CD4-positive, alpha-beta T cell treated with Interleukin-15 for 1 hour (primary cell): ENCODE measurements around the gene DDX39B.

Experiments
- DNase-seq: peaks from one replicate; pipeline ENCODE4 v3.0.0-alpha.2; 2020

The DDX39B gene

GRCh38 chr6:31575335-31575901 is 33.6 kb upstream of the DDX39B start, which contains the start of gene TNF:
Gene TNF (plus strand): TSS chr6:31575565. CDS start chr6:31575742, 177 bp downstream.
- peak; percentile 91 for DNase-seq

GRCh38 chr6:31574106-31575061 is 32.6 kb upstream of the DDX39B start:
- DNase-seq: no peak

DNA sequence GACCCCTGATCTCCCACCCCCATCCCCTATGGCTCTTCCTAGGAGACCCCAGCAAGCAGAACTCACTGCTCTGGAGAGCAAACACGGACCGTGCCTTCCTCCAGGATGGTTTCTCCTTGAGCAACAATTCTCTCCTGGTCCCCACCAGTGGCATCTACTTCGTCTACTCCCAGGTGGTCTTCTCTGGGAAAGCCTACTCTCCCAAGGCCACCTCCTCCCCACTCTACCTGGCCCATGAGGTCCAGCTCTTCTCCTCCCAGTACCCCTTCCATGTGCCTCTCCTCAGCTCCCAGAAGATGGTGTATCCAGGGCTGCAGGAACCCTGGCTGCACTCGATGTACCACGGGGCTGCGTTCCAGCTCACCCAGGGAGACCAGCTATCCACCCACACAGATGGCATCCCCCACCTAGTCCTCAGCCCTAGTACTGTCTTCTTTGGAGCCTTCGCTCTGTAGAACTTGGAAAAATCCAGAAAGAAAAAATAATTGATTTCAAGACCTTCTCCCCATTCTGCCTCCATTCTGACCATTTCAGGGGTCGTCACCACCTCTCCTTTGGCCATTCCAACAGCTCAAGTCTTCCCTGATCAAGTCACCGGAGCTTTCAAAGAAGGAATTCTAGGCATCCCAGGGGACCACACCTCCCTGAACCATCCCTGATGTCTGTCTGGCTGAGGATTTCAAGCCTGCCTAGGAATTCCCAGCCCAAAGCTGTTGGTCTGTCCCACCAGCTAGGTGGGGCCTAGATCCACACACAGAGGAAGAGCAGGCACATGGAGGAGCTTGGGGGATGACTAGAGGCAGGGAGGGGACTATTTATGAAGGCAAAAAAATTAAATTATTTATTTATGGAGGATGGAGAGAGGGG is 31.7 kb upstream of the DDX39B start:
- no peak for DNase-seq

GRCh38 chr6:31572041-31572911 is 30.5 kb upstream of the DDX39B start, which contains the start of gene LTA:
Gene LTA (plus strand): TSS chr6:31572289. CDS start chr6:31572743, 454 bp downstream.
- peak; percentile 85 for DNase-seq

- DNase-seq: no peak
Observed at GRCh38 chr6:31569861-31570536, 28.2 kb upstream of the DDX39B start.

- peak; percentile 82 for DNase-seq
Observed at GRCh38 chr6:31568537-31568961, 26.7 kb upstream of the DDX39B start.

DNA sequence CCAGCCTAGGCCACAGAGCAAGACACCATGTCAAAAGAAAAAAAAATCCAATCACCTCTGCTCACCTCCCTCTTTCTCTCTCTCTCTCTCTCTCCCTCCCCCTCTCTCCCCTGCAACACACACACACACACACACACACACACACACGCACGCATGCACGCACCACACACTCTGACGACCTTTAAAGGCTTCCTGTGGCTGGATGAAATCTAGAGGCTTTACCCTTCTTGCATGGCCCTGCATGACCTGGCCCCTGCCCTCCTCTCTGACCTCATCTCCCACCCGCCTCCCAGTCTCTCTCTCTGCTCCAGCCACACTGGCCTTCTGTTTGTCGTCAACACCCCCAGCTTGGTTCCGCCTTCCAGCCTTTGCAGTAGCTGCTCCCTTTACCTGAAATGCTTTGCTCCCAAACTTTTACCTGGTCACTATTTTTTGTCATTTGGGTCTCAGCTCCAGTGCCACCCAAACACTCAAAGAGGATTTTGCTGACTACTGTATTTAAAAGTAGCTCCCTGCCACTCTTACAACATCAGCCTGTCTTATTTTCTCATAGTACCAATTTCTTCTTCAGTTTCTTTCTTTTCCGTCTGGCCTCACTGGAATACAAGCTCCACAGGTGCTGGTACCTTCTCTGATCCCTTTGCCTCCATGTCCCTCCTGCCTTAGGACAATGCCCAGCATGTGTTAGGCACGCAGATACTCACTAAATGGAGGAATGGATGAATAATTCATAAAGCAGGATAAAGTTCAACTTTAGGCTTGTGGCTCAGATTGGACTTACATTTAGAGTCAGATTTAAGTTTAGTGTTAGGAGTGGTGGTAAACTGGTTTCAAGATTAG is 25.9 kb upstream of the DDX39B start:
- peak; percentile 53 for DNase-seq

- DNase-seq: no peak
Observed at GRCh38 chr6:31560697-31561058, 18.9 kb upstream of the DDX39B start.

GRCh38 chr6:31559958-31560696 is 18.3 kb upstream of the DDX39B start:
- peak; percentile 80 for DNase-seq

DNA sequence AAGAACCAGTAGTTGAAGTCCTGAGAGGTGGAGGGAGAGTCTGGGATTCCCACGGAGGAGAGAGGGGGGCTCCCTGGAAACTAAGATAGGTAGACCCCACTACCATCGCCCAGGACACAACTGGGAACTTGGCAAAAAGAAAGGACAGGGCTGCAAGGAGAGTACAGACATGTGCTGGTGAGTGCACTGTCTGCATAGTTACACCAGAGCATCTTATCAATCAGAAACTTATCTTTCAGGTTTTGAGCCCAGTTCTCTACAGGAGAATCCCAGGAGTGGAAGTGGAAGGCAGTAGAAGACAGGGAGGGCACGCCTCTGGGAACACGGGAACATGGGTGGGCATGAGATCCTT is 17.8 kb upstream of the DDX39B start:
- DNase-seq: no peak

- DNase-seq: peak; percentile 85
Observed at GRCh38 chr6:31558631-31559500, 17.1 kb upstream of the DDX39B start.

- no peak for DNase-seq
Observed at GRCh38 chr6:31558318-31558625, 16.5 kb upstream of the DDX39B start.

DNA sequence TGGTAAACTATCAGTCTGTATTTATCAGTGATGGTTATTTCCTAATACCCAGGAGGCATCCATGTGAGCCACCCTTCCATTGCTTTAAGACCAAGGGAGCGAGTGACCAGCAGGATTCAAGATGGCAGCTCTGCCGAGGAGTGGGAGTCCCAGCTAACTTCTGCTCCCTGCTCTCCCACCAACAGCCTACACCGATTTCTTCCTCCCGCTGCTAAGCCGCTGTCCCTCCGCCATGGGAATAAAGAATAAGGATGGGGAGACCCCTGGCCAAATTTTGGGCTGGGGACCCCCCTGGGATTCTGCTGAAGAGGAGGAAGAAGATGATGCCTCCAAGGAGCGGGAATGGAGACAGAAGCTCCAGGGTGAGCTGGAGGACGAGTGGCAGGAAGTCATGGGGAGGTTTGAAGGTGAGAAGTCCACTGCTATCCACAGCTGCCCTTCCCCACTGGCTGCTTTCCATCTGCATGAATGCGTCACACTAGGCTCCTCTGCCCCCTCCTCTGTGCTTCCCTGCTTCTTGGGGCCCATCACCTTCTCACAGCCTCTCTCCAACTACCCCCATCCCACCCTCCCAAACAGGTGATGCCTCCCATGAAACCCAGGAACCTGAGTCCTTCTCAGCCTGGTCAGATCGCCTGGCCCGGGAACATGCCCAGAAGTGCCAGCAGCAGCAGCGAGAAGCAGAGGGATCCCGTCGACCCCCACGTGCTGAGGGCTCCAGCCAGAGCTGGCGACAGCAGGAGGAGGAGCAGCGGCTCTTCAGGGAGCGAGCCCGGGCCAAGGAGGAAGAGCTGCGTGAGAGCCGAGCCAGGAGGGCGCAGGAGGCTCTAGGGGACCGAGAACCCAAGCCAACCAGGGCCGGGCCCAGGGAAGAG is 15.9 kb upstream of the DDX39B start:
- DNase-seq: no peak

DNA sequence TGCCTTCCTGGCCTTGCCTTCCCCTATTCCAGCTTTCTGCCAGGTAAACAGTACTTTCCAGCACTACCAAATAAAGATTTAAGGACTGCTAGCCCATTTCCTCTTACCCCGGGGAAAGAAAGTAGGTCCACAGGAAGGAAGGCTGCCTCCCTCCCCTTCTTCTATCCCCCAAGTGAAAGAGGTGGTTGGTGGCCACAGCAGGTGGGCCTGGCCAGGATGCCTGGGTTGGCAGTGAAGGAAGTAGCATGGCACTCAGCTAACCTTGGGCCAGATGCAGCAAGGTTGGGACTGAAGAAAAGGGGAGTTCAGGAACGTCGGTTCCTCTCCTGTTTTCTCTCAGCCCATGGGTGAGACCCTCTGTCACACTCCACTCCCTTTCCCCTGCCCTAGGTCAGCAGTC is 14.5 kb upstream of the DDX39B start:
- no peak for DNase-seq

DNA sequence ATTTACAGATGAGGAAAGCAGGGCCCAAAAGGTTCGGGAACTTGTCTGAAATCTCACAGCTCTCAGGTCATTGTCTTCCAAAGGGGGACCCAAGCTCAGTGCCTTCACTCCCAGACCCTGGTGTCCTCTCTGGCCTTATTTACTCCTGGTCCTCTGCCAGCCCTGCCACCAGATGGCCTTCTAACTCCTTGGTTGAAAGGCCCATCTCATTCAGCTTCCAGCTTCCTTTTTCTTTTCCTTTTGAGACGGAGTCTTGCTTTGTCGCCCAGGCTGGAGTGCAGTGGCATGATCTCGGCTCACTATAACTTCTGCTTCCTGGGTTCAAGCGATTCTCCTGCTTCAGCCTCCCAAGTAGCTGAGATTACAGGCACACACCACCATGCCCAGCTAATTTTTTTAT is 9.6 kb upstream of the DDX39B start:
- peak; percentile 78 for DNase-seq

DNA sequence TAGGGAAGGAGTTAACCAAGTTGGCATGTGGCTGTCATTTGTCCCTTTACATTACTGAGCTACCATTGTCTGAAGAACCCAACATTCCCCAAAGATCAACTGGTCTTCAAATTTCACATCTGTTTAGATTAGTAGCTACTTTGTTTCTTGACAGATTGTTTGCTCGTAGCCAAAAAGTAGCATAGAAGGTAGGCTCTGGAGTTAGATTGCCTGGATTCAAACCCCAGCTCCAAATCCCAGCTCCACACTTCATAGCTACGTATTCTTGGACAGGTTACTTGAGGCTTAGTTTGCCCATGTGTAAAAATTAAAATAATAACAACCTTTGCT is 6.7 kb upstream of the DDX39B start:
- no peak for DNase-seq

DNA sequence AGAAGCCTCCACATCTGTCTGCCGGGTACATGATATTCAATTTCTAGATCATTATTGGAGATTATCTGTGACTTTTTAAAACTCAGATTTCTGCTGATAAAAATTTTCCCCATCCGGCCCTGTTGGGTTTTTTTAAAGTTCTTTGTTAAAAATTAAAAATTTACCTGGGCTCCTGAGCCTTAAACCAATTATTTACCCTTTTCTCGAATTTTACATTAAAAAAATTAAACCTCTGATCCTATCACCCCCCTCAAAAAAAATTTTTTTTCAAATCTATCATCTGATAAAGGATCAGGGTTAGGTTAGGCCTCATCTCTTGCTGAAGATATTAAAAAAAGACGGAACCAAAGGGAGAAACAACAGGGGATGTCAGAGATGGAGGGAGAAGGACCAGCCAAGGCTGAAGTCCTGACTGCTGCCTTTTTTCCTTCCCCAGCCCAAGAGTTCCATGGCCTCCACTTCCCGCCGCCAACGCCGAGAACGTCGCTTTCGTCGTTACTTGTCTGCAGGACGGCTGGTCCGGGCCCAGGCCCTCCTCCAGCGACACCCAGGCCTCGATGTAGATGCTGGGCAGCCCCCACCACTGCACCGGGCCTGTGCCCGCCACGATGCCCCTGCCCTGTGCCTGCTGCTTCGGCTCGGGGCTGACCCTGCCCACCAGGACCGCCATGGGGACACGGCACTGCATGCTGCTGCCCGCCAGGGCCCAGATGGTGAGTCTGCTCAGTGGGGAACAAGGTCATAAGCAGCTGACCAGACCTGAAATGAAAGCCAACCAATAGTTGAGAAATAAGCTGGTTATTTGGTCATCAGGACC is 6.1 kb upstream of the DDX39B start:
- no peak for DNase-seq
